AG04450 (cell line): ENCODE measurements around the gene ESPNL. TPM values are rescaled to one million over a fixed set of nuclear protein-coding genes. Genes with fewer than 3 reads are reported as not detected.

ENCODE experiments used
- CTCF ChIA-PET: fragments of 300-600, 350-600 bp; formaldehyde crosslinking; extraction: SDS; loops from one replicate; lab custom pipeline; 2022; ENCODE audit warnings: antibody characterized with exemption, inconsistent platforms; lab: Charles Lee
- POLR2A ChIA-PET: fragments of 350-600 bp; formaldehyde crosslinking; extraction: SDS; loops from one replicate; lab custom pipeline; 2021; ENCODE audit warnings: antibody characterized with exemption, inconsistent platforms; lab: Yijun Ruan, JAX
- DNase-seq: peaks from one replicate; pipeline ENCODE4 v3.0.0-alpha.2; 2011; ENCODE audit warnings: low read depth, low spot score
- H3K27ac ChIP-seq: one replicate; pipeline ENCODE4 v1.5.1; 2012; ENCODE audit warnings: low read depth, low read length, control low read depth
- H3K27me3 ChIP-seq: one replicate; pipeline ENCODE4 v1.6.0; 2012; ENCODE audit warnings: low read length; ENCODE audit not compliant: control insufficient read depth, insufficient read depth
- H3K4me3 ChIP-seq: 2 replicates; pipeline ENCODE4 v1.5.1; 2011; ENCODE audit warnings: mild to moderate bottlenecking, low read depth, low read length, control low read depth
- H3K9me3 ChIP-seq: 2 replicates; pipeline ENCODE4 v1.5.1; 2012; ENCODE audit warnings: low read length; ENCODE audit not compliant: control insufficient read depth, insufficient read depth
- polyA plus RNA-seq: library from polyadenylated mRNA; depleted of rRNA; stranded (reverse); fragments of >200 nt; gene quantifications from 2 replicates; pipeline ENCODE4 v1.2.3, GENCODE V29; 2011
- TF ChIP-seq, protein P1 (sequence below): IDR thresholded peaks from 2 replicates; pipeline ENCODE4 v1.5.1; 2011; ENCODE audit warnings: low read depth, low read length, control low read depth, inconsistent platforms

ESPNL gene
- polyA plus RNA-seq, 1 experiment, result 1.0 TPM

GRCh38 chr2:238124488-238125126 lies 24.5 kb downstream of the ESPNL start:
- DNase-seq, result no peak
- POLR2A ChIA-PET, result no interaction called here

DNA sequence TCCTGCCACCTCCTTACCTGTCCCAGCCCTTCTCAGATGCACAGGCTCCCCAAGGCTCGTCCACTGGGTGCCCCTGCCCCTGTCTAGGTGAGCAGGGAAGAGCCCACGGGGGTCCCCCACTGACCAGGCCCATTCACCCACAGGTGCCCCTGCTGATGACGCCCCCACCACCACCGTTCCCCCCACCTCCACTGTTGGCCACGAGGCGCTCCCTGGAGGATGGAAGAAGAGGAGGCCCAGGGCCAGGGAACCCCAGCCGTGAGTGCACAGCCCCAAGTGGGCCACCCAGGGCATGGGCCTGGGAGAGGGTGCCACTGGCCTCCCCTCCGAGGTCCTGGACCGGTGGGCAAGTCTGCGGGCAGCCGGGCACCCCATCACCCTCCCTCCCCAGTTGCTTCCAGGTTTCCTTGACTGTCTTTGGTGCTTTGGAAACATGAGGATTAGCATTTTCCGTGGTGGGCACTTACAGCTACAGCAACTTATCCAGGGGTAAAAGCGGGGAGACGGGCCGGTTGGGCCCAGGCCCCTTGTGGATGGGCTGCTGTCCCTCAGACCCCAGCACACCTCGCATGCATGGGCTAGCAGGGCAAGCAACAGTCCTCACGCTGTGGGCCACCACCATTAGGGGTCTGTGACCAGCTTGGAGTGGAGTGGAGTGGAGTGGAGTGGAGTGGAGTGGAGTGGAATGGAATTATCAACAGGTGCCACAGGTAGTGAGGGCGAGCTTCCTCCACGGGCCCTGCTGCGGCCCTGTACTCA lies 25.2 kb downstream of the ESPNL start:
- no peak for DNase-seq
- Histone ChIP-seq H3K27ac (no peak overlapping the region), H3K4me3 (no peak overlapping the region), H3K9me3 (peaks cover 4% of the 10 kb centered on the region; the same call in 1 of the 2 replicates), H3K27me3 (peaks cover 17% of the 10 kb centered on the region)
- POLR2A ChIA-PET, result no interaction called here
- TF ChIP-seq, protein P1, sequence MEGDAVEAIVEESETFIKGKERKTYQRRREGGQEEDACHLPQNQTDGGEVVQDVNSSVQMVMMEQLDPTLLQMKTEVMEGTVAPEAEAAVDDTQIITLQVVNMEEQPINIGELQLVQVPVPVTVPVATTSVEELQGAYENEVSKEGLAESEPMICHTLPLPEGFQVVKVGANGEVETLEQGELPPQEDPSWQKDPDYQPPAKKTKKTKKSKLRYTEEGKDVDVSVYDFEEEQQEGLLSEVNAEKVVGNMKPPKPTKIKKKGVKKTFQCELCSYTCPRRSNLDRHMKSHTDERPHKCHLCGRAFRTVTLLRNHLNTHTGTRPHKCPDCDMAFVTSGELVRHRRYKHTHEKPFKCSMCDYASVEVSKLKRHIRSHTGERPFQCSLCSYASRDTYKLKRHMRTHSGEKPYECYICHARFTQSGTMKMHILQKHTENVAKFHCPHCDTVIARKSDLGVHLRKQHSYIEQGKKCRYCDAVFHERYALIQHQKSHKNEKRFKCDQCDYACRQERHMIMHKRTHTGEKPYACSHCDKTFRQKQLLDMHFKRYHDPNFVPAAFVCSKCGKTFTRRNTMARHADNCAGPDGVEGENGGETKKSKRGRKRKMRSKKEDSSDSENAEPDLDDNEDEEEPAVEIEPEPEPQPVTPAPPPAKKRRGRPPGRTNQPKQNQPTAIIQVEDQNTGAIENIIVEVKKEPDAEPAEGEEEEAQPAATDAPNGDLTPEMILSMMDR, result no peak
- CTCF ChIA-PET, result no interaction called here

More at GRCh38 chr2:238124488-238125126, 24.5 kb downstream of the ESPNL start:
- Histone ChIP-seq H3K9me3 (peaks cover 4% of the 10 kb centered on the region; the same call in 1 of the 2 replicates), H3K4me3 (no peak overlapping the region), H3K27ac (no peak overlapping the region), H3K27me3 (peaks cover 23% of the 10 kb centered on the region)
- TF ChIP-seq, protein P1, result no peak
- CTCF ChIA-PET, result no interaction called here

- Histone ChIP-seq H3K27ac (no peak overlapping the region), H3K27me3 (peaks cover 7% of the 10 kb centered on the region), H3K9me3 (peaks cover 4% of the 10 kb centered on the region; the same call in 1 of the 2 replicates), H3K4me3 (no peak overlapping the region)
- POLR2A ChIA-PET, result no interaction called here
- no peak for DNase-seq
- TF ChIP-seq, protein P1, result no peak
- CTCF ChIA-PET, result no interaction called here
Observed at GRCh38 chr2:238126338-238126737, 26.2 kb downstream of the ESPNL start.

- no peak for DNase-seq
- TF ChIP-seq, protein P1, result no peak
- H3K9me3 ChIP-seq, result peaks cover 4% of the 10 kb centered on the region; the same call in 1 of the 2 replicates
- ChIA-PET CTCF (interaction anchor here (0.5 to 1.4 kb wide), 12 partner anchors 10 to 816 kb away, joined by 3 to 8 read pairs (median 4); no protein-coding TSS in a partner anchor), POLR2A (interaction anchor here (0.5 to 1.2 kb wide), 6 partner anchors 15 to 678 kb away, joined by 4 to 9 read pairs (median 4); partner anchors contain the start of gene SCLY)
- no peak overlapping the region for H3K4me3 ChIP-seq
- peaks cover 7% of the 10 kb centered on the region for H3K27me3 ChIP-seq
- no peak overlapping the region for H3K27ac ChIP-seq
Observed at GRCh38 chr2:238126775-238127164, 26.6 kb downstream of the ESPNL start.
